NCI-H526 treated with DMSO at 0.1 percent for 48 hours (cell line): ENCODE results near the gene SEMA3D.

ENCODE experiments used
- DNase-seq: peaks from one replicate; lab custom pipeline; 2025; lab: John Stamatoyannopoulos, UW

The SEMA3D gene

DNA sequence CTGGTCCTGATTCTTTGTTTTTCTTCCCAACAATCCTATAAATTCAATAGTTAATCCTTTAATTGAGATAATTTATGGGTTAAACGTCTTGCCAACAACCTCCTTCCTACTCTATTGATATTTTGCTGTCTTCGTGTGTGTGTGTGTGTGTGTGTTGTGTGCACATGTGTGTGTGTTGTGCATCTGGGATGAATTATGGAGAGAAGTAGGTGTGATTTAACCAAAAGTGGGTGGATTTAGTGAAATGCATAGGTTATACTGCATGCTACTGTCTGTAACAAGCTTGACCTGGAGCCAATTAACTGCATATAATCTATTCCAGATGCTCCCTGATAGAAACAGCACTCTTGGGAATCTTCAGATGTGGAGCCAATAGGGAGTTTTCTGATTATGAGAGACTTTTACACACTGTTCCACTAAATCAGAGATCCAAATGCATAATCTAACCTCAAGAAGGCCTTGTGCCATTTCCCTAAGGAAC, 61.2 kb downstream of the SEMA3D start:
- no peak for DNase-seq

DNA sequence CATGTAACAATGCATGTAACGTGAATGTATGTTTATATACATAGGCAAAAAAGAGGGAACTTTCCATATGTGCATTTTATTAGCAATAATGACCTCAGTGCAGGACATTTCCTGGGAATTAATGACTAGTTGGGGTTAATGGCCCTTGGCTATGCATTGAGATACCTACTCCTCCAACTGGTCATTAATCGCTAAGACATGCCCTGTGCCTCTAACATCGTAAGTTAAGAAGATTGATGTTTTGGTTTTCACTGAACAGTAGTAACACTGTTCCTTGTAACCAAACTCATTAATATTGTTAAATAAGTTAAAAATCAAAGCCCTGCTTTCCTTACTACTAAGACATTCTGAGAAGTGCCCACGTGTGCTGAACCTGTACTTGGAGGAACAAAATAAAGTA, 61.7 kb downstream of the SEMA3D start:
- DNase-seq: no peak

DNA sequence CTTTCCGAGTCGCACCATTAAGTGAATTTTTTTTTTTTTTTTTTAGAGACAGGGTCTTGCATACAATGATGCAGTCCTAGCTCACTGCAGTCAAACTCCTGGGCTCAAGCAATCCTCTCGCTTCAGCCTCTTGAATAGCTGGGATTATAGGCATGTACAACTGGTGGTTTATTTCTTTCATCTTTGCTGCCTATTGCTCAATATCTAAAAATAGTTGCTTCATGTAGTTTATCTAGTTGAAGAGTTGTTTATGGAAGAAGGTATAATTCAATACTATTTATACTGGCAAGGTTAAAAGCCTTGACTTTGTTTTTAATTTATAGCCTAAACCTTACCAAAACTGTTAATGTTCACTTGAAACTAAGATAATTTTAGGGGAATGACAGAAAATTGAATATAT, 66.9 kb downstream of the SEMA3D start:
- DNase-seq: no peak

DNA sequence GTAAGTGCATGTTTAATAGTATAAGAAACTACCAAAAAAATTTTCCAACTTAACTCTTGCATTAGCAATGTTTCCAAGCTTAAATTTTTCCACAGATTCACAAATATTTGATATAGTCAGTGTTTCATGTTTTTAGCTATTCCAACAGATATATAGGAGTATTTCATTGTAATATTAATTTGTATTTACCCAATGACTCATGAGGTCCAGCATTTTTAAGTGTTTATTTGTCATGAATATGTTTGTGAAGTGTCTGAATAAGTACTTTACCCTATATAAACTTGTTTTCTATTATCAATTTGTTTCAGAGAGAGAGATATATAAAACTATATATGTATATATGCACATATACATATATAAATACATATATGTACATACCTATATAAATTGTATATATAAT, 71.0 kb downstream of the SEMA3D start:
- no peak for DNase-seq

DNA sequence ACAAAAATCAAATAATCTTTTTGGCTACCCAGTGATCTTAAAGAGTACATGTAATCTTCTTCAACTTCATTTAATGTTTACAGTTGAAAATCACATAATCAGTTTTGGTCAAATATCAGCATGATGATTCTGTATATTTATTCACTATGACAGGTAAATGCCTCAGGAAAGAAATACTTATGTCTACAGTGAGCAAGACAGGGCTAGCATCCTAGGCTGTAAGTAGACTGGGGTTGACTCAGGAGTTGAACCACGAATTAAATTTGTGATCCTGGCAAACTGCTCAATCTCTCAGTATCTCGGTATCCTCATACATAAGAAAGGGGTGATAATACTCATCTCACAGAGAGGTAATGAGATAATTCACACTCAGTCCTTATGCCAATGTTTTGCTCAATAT, 71.8 kb downstream of the SEMA3D start:
- DNase-seq: no peak

DNA sequence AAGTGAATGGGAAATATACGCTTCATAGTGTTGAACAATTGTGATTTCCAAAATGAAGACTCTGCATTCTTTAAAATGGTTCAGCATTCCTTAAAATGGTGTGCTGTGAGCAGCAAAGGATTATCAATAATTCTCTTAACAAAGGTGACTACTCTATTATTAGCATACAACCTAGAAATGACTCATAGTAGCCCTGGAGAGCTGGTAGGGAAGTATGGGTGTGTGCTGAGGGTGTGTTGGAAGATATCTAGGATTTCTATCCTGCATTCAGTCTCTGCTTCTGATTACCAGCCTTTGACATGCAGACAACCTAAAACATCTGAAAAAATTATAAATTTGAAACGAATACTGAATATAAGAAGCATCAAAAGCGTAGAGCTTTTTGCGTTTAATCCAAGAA, 72.5 kb downstream of the SEMA3D start:
- DNase-seq: no peak

DNA sequence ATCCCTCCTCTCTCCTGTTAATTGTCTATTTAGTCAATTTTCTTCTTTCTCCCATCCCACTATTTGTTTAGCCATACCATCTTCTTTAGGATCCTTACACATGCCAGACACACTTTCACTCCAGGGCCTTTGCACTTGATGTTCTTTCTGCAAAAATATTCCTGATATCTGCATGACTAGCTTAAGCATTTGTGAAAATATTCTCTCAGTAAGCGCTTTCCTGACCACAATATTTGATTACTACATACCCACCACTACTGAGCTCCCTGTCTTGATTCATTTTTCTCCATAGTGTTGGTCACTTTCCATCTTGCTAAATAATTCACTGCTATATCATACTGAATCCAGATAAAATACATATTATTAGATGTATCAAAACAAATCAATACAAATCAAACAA, 75.1 kb downstream of the SEMA3D start:
- no peak for DNase-seq

DNA sequence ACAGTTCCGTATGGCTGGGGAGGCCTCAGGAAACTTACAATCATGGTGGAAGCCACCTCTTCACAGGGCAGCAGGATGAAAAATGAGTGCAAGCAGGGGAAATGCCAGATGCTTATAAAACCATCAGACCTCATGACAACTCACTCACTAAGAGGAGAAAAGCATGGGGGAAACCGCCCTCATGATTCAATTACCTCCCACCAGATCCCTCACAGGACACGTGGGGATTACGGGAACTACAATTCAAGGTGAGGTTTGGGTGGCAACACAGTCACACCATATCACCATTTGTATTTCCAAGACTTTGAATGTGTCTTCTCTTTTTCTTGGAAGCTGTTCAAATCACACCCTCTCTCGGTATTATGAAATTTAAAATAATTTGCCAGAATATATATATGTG, 80.1 kb downstream of the SEMA3D start:
- DNase-seq: no peak

DNA sequence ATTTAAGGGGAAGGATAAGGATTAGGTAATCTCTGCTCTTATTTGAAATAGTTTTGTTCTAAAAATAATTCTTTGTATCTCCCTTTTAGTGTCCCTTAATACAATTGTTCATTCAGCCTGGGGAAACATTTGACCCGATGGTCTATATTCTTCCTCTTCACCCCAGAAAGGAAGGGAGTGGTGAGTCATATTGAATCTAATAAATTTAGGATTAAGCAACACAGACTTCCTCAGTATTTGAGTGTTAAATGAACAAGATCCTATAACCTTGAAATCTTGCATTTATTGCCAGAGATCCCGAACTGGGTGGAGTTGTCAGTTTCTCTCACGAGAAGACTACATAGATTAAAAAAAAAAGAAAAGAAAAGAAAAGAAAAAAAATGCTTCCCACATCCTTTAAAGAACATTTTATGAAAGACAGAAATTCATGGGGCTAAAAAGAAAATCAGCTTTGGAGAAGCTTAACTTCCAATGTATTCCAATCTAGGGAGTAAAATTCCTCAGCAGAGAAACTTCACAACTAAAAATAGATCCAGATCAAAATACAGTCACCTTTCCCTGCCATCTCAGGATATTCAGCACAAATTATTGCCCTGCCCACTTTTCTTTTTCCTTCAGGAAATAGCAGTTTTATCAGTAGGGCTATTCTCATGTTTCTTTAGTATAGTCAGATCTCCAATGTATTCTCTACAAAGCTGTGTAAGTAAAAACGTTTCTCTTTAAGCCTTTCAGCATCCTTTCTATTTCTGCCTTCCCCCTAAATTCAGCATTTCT, 82.2 kb downstream of the SEMA3D start:
- no peak for DNase-seq

DNA sequence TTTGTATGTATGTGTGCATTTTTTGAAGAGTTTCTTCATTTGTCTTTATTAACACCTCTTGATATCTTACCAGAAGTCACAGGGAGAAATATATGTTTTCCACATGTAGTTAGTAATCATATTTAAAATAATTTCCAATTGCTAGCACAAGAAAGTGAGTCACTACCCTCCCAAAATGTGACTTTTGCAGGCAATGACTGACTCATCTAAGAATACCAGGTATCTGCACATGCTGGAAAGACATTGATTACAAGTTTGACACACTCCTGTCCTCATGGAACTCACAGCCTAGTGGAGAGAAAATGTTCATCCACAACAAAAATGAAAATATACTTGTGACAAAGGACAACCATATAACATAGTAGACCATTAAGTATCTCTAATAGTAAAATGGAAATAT, 82.9 kb downstream of the SEMA3D start:
- no peak for DNase-seq

DNA sequence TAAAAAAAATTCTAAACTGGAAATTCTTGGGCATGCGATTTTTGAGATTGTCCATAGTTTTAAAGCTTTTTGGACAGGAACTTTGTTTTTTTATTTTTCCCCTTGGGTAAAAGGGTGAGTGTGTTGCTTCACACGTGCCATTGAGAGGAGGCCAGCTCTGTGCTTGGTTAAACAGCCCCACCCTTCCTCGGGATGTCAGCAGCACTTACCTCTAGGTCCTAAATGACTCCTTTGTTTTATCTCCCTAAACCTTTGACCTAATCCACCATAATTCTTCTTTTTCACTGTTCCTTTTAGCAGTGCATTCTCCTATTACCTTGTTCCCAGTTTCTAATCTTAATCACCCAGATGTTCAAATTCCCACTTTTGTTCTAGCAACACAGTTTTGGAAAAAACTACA, 83.5 kb downstream of the SEMA3D start:
- no peak for DNase-seq

DNA sequence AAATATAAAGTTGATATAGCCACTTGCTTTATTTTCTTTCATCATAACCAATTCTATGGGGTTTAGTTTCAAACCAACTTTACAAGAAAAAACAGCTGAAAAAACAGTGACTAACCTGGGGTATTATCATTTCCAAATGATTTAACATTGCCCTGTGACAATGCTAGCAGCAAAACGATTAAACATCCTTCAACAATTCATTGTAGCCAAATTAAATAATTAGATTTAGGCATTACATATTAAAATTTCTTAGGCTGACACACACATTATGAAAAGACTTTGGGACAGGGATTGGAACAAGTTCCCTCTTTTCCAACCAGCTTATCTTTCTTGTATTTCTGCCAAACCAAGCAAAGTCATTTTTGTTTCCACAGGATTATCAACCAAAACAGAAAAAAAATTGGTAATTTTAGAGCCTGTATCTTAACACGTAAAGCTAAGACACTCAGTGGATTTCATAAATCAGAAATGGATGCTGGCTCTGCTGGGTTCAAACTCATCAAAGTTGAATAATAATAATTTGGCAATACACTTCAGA, 84.0 kb downstream of the SEMA3D start:
- DNase-seq: no peak

DNA sequence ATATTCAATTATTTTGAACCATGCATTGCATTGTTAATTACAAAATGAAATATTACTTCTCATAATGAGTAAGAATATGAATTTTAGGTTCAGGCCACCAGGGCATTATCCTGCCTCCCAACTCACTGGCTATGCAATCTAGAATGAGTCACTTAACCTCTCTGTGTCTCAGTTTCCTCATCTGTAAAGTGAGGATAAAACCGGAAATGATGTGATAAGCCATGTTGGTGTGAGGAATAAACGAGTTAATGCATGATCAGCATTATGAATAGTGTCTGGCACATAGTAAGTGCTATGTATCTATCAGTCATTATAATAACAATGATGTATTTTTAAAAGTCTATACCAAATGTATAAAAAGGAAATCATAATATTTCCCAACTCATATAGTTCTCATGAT, 85.5 kb downstream of the SEMA3D start:
- no peak for DNase-seq

DNA sequence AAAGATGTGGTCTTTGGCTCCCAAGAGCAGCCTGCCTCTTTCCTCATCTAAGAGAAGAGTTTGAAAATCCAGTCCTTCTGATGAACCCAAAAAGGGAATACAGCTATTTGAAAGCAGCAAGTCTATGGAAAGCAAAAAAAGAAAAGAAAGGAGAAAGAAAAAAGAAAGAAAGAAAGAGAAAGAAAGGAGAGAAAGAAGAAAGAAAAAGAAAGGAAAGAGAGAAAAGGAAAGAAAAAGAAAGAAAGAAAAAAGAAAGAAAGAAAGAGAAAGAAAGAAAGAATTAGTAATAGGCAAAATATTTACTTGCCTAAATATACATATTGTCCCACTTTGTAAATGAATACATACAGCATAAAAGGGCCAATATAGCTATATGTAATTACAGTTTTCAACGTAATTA, 89.0 kb downstream of the SEMA3D start:
- DNase-seq: no peak

DNA sequence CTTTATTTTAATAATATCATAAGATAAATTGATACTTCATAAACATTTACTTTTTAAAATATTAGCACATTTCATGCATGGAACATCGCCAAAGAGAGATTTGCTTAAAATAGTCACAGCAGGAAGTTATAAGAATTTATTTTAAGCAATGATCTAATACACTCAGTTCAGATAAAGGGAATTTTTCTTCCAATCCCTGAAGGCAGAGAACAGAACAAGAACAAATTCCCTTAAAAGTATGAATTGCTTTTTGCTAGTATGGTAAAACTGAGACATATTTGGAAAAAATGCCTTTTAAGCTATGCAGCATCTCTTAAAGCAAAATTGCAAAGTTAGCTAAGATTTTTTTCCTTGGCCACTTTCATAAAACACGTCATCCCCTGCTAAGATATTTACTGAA, 91.0 kb downstream of the SEMA3D start:
- DNase-seq: no peak

DNA sequence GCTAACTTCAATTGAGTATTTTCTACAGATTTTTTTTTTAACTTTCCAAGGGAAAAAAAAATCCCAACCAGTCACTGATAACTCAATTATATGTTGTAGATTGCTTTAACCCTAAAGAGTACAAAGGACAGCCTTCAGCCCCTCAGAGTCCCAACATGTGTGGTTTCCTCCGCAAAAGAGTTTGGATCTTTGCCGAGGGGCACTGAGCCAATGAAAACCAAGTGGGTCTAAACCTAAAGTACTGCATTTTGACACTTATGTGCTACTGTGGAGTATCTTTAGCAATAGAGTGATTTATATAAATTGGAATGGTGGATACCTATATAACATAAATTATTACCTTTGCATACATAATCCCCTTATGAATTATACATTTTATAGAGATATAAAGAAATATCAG, 91.5 kb downstream of the SEMA3D start:
- DNase-seq: no peak

DNA sequence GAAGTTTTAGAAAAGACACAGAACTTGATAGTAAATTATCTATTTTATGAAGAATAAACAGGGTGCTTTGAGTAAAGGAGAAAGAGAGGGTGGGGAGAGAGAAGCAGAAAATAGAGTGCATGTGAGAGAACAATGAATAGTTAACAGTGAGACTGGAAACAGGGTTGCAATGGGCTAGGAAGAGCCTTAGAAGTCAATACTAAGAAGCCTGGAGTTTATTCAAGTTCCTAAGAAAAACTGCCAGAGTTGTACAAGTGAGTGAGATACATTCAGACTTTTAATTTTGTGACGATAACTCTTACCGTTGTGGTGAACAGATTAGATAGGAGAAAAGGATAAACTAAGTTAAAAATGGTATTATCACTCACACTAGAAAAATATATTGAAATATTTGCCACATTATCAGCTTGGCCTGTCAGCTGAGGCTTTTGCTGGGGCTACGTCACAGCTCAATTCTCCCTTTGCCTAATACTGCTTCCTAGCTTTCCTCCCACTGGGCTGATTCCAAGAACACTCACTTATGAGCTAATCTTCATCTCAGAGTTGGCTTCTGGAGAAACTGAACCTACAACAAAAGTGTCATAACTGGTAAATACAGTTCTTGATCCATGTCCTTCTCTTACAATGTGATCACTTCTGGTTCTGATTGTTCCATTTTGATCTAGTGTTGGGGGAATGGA, 92.7 kb downstream of the SEMA3D start:
- DNase-seq: no peak

DNA sequence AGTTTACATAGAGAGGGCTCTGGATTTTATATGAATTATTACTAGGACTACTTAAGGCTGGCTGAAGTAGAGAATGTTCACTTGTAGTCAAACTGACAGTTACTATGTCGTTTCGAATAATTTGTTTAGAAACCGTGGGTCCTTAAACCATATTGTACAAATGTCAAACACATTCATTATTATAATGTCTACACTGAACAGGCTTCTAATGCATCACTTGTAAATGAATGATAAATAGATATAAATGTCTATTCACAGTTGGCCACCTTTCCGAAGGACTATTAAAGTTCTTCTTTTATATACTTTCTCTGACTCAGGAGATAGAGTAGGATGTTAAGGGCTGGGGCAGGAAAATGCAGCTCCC, 95.3 kb downstream of the SEMA3D start:
- DNase-seq: no peak

DNA sequence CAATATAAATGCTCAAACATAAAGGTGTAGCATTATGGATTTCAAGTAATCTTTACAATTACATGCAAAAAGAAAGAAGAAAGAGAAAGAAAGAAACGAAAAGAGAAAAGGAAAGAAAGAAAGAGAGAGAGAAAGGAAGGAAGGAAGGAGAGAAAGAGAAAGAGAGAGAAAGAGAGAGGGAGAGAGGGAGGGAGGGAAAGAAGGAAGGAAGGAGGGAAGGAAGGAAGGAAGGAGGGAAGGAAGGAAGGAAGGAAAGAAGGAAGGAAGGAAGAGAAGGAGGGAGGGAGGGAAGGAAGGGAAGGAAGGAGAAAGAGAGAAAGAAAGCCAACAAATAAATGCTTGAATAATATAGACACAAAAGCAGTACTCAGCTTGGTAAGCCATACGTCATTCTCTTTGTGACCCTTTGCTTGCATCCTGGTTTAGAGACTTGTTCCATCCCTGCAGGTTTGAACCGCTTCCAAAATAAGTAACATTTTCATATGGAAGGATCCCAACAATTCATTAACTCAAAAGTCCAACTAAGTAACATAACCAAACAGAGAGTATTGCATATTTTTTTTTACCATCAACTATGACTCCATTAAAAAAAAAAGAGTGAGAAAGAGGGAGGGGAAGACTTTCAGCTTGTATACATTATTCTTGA, 95.8 kb downstream of the SEMA3D start:
- no peak for DNase-seq

DNA sequence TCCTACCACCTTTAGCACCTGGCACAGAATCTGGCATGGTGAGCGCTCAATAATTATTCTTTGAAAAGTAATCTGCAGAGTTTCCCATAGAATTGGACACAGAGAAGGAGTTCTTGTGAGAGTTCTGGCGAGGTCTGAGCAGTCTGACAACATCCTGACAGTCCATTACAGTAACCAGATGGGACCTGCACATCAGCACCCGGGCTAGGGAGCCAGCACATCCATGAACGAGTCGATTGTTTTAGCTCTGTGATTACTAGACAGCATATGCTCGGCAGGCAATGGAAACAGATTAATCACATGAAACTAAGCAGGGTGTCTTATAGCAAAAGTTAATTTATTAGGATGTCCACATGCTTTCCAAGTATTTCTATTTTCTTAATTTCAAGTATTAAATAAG, 96.7 kb downstream of the SEMA3D start:
- DNase-seq: no peak

DNA sequence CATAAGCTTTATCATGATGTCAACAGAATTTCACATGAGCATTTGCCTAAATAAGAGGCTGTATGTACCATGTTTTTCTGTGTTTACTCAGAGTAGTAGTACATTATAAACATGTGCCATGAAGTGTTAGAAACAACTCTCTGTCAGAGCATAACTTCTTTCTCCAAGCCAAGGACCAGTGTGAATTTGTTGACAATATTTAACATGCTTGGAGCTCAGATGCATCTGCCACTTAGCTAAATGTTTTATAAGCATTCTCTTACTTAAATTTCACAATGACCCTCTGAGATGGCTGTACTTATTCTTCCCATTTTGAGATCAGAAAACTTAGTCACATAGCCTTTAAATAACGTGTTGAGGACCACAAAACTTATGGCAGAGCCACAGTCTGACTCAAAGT, 105.0 kb downstream of the SEMA3D start:
- no peak for DNase-seq

DNA sequence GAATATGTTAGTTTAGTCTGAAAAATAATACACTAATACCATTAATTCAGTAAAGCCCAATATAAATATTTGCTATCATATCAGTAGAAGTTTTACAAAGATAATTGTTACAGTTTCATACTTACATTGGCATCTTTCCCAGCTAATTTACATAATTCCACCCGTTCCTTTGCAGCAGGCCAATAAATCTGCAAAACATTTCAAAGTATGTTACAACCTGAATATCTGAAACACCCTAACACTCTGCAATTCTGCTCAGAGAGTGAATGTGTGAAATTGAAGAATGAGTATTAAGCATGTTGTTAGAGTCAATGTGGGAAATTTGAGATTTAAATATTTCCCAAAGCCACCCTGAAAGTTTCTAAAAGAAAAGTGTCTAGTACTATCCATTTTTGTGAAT, 105.5 kb downstream of the SEMA3D start:
- no peak for DNase-seq

DNA sequence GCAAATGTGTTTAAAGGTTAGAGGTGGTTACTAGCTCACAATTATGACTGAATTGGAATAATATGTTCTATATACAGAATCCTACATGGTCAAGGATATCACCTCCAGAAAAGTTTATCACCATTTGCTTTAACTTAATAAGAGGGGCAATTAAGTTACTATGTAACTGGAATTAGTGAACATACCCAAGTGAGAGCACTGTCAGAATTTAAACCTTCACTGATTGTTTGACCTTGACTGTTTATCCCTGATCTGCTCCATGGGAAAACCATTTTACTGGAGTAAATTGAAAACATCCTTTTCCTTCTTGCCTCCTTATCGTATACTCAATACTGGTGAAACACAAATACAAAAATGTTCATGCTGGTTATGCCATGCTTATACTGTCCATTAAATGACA, 107.4 kb downstream of the SEMA3D start:
- no peak for DNase-seq
